Activated gamma-delta T cell (primary cell): Measurements from ENCODE around the gene NFYC.
"Not testable (repeated sequence)": the region's sequence is repeated elsewhere in the genome, so short reads cannot be mapped to it uniquely, and the experiment has no call there.

Experiments used
- DNase-seq: peaks from one replicate; lab custom pipeline; 2025; lab: John Stamatoyannopoulos, UW

NFYC gene

GRCh38 chr1:40706626-40707025 is 15.1 kb downstream of the NFYC start:
- no peak for DNase-seq

DNA sequence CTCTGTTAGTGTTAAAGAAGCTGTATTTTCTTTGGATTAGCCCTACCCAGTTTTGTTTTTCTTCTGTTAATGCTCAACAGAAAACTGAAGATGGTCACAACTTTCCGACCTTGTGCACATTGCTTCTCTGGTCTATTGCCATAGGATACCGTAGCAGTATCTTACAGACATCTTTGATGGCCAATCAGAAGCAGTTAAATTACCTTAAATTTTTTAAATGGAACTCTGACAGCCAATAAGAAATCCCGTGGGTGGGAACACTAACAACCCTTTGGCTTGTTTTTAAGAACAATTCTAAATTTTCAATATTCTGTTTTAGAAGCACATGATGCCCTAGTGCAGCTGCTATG is 17.2 kb downstream of the NFYC start:
- DNase-seq, result no peak

DNA sequence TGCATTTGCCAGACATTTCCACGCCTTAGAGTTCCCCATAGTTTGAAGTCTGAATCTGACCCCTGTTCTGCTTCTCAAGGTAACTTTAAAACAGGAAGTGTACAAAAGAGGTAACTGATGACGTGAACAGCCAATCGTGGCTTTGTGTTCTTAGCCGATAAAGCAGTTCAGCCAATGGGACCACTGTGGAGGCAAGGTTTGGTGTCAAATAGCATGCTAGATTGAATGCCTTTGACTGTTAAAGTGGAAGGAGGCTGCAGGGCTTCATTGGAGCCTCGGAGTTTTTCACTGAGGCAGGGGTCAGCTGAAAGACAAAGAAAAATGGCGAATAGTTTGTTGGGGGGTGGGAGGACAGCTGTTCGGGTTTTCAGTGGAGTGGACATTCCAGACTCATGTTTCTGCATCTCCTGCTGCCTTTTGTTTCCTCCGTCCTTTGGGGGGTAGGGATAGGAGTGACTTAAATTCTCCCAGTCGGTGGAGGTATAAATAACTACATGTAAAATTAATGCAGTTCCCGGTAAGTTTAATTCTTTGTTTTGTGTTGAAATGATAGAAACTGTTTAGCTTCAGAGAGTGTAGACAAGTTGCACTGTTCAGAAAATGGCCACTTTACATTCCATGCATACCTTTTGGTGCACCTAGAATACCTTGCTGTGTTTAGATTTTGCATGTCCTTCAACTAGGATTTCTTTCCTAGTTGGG is 17.7 kb downstream of the NFYC start:
- no peak for DNase-seq

- no peak for DNase-seq
Observed at GRCh38 chr1:40709802-40710278, 18.3 kb downstream of the NFYC start.

- DNase-seq, result no peak
Observed at GRCh38 chr1:40710581-40711315, 19.2 kb downstream of the NFYC start.

DNA sequence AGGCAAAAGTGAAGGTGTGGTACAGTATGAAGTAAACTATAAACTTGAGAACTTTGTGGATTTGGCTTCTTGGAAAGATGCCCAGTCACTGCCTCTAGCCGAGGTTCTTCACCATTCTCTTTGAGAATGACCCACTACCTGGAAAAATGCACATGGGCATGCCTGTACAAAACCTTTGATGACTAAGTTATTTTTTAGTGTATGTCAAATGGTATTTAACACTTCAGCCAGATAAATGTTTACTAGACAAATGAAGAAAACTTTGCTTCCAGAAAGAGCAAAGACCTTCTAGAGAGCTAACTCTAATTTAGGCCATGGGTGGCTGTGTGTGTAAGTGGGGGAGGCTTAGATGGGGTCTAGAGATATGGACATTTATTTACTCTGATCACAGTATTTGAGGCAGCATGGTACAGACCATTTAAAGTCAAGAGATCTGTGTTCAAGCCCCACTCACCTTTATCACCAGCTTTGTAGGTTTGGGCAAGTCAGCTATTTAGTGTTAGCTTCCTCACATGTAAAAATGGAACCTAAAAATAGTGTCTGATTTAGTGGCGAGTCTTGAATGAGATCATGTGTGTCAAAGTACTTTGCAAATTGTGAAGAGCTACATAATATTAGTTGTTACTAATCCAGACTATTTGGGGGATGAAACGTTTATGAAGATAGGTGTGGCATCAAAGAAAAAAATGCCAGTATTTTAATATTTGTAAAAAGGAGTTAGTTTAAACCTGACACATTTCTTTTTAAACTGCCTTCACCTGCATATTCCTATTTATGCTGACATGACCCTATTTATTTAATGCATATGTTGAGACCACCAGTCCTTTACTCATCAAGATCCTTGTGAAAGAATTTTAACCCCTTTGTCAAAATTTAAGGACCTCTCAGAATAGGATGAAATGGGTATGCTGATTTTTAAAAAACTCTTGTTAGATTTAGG is 20.2 kb downstream of the NFYC start:
- DNase-seq, result no peak

DNA sequence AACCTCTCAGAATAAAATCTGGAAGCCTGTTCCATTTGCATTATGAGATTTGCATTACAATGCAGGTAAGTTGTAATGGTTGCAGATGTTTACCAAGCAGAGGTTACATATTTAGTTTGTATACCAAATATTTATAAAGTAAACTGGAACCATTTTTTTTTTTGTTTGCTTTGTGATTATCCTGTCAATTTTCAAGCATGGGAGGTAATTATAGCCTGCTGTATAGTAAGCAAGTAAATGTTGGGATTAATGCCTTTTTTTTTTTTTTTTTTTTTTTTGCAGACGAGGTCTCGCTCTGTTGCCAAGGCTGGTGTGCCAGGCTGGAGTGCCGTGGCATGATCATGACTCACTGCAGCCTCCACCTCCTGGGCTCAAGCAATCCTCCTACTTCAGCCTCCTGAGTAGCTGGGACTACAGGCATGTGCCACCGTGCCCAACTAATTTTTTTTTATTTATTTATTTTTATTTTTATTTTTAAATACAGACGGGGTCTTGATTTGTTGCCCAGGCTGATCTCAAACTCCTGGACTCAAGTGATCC is 21.0 kb downstream of the NFYC start:
- no peak for DNase-seq

DNA sequence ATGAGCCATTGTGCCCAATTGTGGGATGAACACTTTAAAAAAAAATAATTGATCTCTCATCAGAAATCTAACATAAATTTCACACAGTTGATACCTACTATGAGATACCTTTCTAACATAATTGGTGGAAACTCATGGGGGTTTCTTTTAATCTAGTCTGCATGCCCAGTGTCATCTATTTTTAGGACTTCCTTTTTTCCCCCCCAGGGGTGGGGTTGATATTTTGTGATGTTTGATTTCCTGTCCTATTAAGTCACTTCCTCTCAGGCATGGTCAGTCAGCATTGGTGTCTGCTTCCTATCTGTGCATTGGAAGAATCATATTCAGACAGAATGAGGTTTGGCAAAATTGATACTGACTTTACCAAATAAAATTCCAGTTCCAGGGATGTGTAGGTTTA is 21.5 kb downstream of the NFYC start:
- no peak for DNase-seq

GRCh38 chr1:40715491-40716059 is 24.1 kb downstream of the NFYC start:
- DNase-seq, result no peak

GRCh38 chr1:40717065-40717464 is 25.6 kb downstream of the NFYC start:
- no peak for DNase-seq

- no peak for DNase-seq
Observed at GRCh38 chr1:40717955-40718354, 26.5 kb downstream of the NFYC start.

DNA sequence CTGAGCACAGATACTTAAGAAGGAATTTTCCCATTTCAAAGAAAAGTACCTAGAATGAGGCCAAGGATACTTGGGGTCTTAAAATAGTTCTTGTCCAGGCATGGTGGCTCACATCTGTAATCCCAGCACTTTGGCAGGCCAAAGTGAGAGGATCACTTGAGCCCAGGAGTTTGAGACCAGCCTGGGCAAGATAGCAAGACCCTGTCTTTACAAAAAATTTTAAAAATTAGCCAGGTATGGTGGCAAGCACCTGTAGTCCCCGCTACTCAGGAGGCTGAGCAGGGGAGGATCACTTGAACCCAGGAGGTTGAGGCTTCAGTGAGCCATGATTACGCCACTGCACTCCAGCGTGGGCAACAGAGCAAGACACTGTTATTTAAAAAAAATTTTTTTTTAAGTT is 29.0 kb downstream of the NFYC start:
- DNase-seq, result no peak

- DNase-seq, result no peak
Observed at GRCh38 chr1:40722622-40723021, 31.1 kb downstream of the NFYC start.

- DNase-seq, result no peak
Observed at GRCh38 chr1:40723196-40723955, 31.9 kb downstream of the NFYC start.

- not testable (repeated sequence) for DNase-seq
Observed at GRCh38 chr1:40727662-40728061, 36.2 kb downstream of the NFYC start.

GRCh38 chr1:40729316-40729862 is 37.9 kb downstream of the NFYC start:
- DNase-seq, result not testable (repeated sequence)

DNA sequence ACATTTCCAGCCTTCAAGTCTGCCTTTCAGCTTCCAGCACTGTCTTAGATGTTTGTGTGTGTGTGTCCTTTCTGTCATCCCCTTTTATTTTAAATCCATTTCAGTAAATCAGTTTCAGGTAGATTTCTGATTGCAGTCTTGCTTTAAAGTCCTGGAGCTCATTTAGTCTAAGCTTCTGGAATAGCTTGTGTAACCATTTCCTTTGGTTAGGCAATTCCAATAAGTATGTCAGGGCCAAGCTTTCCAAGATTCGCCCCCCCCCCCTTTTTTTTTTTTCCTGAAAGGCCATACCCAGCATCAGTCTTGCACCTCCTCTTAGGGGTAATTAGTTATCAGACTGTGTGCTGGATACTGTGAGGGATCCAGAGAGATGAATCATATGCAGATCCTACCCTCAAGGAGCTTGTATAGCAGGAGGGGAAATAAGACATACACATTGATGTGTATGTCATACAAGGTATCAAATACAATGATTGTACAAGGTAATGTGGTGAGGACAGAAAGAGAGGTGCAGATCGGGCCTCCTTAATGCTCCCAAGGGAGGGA is 41.3 kb downstream of the NFYC start:
- no peak for DNase-seq

DNA sequence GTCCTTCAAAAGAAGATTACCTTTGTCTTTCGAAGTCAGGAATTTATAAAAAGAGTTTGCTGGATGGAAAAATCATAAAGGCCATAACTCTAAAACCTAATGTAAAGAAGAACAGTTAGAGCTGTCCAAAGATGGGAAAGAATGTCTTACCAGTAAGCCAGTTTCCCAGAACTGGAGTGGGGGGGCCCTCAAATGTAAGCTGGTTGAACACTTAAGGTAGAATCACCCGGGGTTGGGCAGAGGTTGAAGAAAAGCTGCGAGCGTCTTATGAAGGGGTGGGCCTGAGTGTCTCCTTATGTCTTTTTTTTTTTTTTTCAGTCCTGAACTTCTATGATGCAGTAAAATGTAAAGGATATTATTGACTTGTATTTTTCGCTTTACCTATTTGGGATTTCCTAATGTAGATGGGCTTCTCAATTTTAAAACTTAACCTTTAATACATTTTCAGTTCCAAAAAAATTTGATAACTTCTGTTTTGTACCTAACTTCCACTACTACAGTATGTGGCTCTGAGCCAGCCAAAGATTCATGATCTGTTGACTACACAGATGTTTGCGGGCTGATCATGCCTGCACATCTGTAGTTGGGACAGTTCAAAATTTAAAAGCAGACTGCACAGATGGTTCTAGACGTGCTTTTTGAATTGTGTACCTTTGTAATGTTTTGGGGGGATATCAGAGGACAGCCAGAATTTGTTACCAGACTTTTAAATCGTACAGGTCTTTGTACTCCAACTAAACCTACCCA is 43.6 kb downstream of the NFYC start:
- no peak for DNase-seq

DNA sequence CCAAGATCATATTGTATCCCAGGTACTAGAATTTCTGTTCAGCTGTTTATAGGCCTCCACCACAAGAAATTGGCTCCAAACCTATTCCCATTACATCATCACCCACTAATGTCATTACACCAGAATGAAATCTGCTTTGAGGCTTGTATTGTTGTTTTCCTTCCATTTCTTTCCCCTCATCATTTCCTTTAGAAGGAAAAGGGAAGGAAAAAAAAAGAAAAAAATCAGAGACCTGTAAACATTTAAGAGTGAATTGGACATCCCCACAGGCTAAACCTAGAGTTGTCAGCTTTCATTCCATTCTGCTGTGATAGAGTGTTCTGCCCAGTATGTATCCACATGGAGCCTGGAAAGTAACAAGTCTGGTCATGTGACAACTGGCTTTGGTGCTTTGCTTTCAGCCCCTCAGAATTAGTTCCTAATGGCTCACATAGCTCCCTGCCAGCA is 44.6 kb downstream of the NFYC start:
- no peak for DNase-seq

- DNase-seq, result no peak
Observed at GRCh38 chr1:40738831-40739230, 47.3 kb downstream of the NFYC start.
